ENCODE measurements around the gene DYRK1A.

DNA sequence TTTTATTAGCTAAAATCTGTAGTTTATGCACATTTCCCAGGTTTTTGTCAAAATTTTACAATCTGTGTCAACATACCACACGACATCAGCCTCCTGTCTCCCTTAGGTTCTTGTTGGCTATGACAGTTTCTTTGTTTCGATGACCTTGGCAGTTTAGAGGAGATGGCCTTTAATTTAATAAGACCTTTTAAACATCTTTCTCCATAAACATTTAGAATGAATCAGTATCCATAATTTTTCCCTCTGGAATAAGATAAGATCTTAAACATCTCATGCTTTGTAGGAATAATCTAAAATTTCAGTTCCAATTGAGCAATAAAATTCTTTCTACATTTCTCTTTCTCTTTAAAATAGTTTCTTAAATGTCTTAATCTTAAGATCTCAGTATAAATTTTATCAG, 28.7 kb upstream of the DYRK1A start:
- TF ChIP-seq POLR2A (IDR thresholded peaks at IDR 0.05; ENCODE audit: low read length) (no peak), GATA1 (IDR thresholded peaks at IDR 0.05; ENCODE audit: low read depth, low read length) (no peak)

All from erythroblast (primary cell).